ENCODE measurements around the gene NRGN. TPM values are rescaled to one million over a fixed set of nuclear protein-coding genes. Genes with fewer than 3 reads are reported as not detected.
"Not testable (repeated sequence)": the region's sequence is repeated elsewhere in the genome, so short reads cannot be mapped to it uniquely, and the experiment has no call there.

Gene NRGN
- total and polyA plus RNA-seq, 4 donors: 0.51 to 1.7 (median 1.6) TPM; not detected in 1

DNA sequence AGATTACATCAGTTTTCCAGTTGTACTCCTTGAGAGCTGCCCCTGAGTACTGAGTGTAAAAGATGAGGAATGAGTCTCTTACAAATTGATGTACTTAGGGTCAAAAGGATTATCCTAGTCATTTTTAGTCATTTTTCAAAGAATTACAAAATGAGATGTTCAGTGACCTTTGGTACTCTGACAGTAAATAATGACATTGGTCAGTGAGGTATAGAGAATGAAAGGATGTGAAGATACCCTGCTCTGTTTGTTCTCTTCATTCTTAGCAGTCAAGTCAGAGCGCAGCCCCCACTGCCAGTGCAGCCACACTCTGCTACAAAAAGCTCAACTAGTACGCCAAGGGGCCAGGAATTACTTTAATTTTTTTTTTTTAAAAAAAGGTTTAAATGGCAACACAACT lies 26.4 kb downstream of the NRGN start:
- Histone ChIP-seq H3K36me3 (ENCODE audit: control insufficient read depth in 4 of 4, insufficient read depth in 3 of 4, low read depth in 1 of 4, low read length in 3 of 4) (peaks cover 0 to 6% (median 5%) of the 10 kb centered on the region in 4 donors), H3K27me3 (ENCODE audit: control insufficient read depth in 4 of 4, insufficient read depth in 4 of 4, low read length in 3 of 4) (peaks cover 0 to 2% (median 0%) of the 10 kb centered on the region in 4 donors), H3K27ac (ENCODE audit: low read depth in 1 of 2, low read length in 2 of 2) (no peak overlapping the region), H3K9ac (ENCODE audit: low read depth in 1 of 2, low read length in 2 of 2) (no peak overlapping the region), H3K4me3 (ENCODE audit: low read depth in 1 of 3, low read length in 3 of 3) (no peak overlapping the region), H3K9me3 (ENCODE audit: control insufficient read depth in 4 of 4, low read length in 3 of 4) (no peaks in the 10 kb centered on the region), H3K4me1 (ENCODE audit: control insufficient read depth in 4 of 4, insufficient read depth in 4 of 4, low read length in 3 of 4) (peaks cover 6 to 21% (median 11%) of the 10 kb centered on the region in 4 donors)
- no peak for DNase-seq (ENCODE audit: low spot score)
- no peak for TF ChIP-seq RXRA (IDR thresholded peaks at IDR 0.05)
- TF ChIP-seq, protein P1, sequence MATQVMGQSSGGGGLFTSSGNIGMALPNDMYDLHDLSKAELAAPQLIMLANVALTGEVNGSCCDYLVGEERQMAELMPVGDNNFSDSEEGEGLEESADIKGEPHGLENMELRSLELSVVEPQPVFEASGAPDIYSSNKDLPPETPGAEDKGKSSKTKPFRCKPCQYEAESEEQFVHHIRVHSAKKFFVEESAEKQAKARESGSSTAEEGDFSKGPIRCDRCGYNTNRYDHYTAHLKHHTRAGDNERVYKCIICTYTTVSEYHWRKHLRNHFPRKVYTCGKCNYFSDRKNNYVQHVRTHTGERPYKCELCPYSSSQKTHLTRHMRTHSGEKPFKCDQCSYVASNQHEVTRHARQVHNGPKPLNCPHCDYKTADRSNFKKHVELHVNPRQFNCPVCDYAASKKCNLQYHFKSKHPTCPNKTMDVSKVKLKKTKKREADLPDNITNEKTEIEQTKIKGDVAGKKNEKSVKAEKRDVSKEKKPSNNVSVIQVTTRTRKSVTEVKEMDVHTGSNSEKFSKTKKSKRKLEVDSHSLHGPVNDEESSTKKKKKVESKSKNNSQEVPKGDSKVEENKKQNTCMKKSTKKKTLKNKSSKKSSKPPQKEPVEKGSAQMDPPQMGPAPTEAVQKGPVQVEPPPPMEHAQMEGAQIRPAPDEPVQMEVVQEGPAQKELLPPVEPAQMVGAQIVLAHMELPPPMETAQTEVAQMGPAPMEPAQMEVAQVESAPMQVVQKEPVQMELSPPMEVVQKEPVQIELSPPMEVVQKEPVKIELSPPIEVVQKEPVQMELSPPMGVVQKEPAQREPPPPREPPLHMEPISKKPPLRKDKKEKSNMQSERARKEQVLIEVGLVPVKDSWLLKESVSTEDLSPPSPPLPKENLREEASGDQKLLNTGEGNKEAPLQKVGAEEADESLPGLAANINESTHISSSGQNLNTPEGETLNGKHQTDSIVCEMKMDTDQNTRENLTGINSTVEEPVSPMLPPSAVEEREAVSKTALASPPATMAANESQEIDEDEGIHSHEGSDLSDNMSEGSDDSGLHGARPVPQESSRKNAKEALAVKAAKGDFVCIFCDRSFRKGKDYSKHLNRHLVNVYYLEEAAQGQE (IDR thresholded peaks at IDR 0.05): no peak
- 96% methylated on average over 2 of the region's 2 CpGs for WGBS

DNA sequence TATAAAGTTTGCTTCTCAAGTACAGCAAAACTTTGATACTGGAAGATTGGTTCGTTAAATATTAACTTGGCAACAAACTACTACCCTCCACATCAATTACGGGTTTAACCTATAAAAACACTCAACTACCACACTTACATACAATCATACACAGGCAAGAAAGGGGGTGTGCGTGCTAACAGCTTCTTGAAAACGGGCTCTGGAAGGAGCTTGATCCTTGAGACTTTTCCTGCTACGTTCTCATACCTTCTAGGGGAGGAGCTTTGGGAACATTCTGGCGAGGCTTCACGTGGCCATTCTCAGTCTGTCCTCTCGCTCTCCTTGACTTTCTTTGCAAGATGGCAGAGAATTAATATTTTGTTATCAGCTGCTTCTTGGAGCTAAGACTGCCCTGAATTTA lies 29.2 kb downstream of the NRGN start:
- H3K9me3 ChIP-seq (ENCODE audit: control insufficient read depth in 4 of 4, low read length in 3 of 4): no peaks in the 10 kb centered on the region
- TF ChIP-seq NR2F2 (IDR thresholded peaks at IDR 0.05) (no peak), RAD21 (IDR thresholded peaks at IDR 0.05) (no peak), HNF4A (conservative IDR thresholded peaks at IDR 0.05) (no peak), EGR1 (IDR thresholded peaks at IDR 0.05; ENCODE audit: low read depth in 2 of 2) (no peak)
- H3K4me1 ChIP-seq (ENCODE audit: control insufficient read depth in 4 of 4, insufficient read depth in 4 of 4, low read length in 3 of 4): no peaks in the 10 kb centered on the region
- H3K27ac ChIP-seq (ENCODE audit: low read depth in 1 of 2, low read length in 2 of 2): no peak overlapping the region
- no peak for DNase-seq (ENCODE audit: low spot score)
- H3K36me3 ChIP-seq (ENCODE audit: control insufficient read depth in 4 of 4, insufficient read depth in 3 of 4, low read depth in 1 of 4, low read length in 3 of 4): peaks cover 0 to 9% (median 7%) of the 10 kb centered on the region in 4 donors
- H3K27me3 ChIP-seq (ENCODE audit: control insufficient read depth in 4 of 4, insufficient read depth in 4 of 4, low read length in 3 of 4): no peaks in the 10 kb centered on the region
- no peak overlapping the region for H3K9ac ChIP-seq (ENCODE audit: low read depth in 1 of 2, low read length in 2 of 2)
- H3K4me3 ChIP-seq (ENCODE audit: low read depth in 1 of 3, low read length in 3 of 3): no peak overlapping the region
- WGBS: 87% methylated on average over 8 of the region's 8 CpGs

DNA sequence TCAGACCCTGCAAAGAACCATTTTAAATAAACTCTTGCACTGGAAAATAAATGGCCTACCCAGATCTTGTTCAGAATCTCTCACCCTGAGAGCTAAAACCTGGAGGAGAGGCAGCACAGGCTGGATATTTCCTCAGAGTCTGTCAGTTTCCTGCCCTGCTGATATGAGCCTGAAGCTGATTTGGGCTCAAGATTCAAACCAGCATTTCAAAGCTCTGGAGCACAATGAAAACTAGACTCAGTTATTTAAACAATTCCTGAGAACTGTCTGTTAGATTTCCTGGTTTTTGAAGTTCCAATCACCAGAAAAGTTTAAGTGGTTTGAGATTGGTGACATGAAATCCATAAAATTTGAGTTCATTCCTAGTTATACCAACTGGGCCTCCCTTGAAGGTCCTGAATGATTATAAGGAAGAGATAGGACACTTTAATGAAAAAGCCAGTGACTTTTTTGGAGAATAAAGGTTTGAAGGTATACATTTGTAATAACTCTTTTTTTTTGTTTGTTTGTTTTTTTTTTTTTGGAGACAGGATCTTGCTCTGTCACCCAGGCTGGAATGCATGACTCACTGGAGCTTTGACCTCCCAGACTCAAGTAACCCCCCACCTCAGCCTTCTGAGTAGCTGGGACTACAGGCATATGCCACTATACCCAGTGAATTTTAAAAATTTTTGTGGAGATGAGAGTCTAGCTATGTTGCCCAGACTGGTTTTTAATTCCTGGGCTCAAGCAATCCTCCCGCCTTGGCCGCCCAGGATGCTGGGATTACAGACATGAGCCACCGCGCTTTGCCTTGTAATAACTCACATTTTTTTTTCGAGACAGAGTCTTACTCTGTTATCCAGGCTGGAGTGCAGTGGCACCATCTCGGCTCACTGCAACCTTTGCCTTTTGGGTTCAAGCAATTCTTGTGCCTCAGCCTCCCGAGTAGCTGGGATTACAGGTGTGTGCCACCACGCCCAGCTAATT lies 30.3 kb downstream of the NRGN start:
- no peak for DNase-seq (ENCODE audit: low spot score)
- Histone ChIP-seq H3K9ac (ENCODE audit: low read depth in 1 of 2, low read length in 2 of 2) (no peak overlapping the region), H3K4me3 (ENCODE audit: low read depth in 1 of 3, low read length in 3 of 3) (no peak overlapping the region), H3K27ac (ENCODE audit: low read depth in 1 of 2, low read length in 2 of 2) (no peak overlapping the region), H3K4me1 (ENCODE audit: control insufficient read depth in 4 of 4, insufficient read depth in 4 of 4, low read length in 3 of 4) (no peaks in the 10 kb centered on the region), H3K27me3 (ENCODE audit: control insufficient read depth in 4 of 4, insufficient read depth in 4 of 4, low read length in 3 of 4) (no peaks in the 10 kb centered on the region), H3K9me3 (ENCODE audit: control insufficient read depth in 4 of 4, low read length in 3 of 4) (no peaks in the 10 kb centered on the region), H3K36me3 (ENCODE audit: control insufficient read depth in 4 of 4, insufficient read depth in 3 of 4, low read depth in 1 of 4, low read length in 3 of 4) (peaks cover 0 to 9% (median 7%) of the 10 kb centered on the region in 4 donors)
- WGBS: 97% methylated on average over 8 of the region's 8 CpGs
- TF ChIP-seq, protein P1 (IDR thresholded peaks at IDR 0.05): no peak
- peak in 1 of 2 donors; percentile 33 for TF ChIP-seq JUND (IDR thresholded peaks at IDR 0.05)

DNA sequence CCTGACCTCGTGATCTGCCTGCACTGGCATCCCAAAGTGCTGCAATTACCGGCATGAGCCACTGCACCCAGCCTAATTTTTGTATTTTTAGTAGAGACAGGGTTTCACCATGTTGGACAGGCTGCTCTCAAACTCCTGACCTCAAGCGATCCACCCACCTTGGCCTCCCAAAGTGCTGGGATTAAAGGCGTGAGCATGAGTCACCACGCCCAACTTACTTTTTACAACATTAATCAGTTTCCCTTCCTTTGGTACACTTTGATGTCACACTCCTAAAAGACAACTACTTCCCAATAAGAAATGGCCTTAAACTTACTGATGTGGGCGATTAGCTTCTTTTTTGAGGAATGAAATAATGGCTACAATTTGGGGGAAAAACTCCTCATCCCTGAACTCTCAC lies 31.2 kb downstream of the NRGN start:
- H3K9ac ChIP-seq (ENCODE audit: low read depth in 1 of 2, low read length in 2 of 2); H3K4me1 ChIP-seq (ENCODE audit: control insufficient read depth in 4 of 4, insufficient read depth in 4 of 4, low read length in 3 of 4); H3K27ac ChIP-seq (ENCODE audit: low read depth in 1 of 2, low read length in 2 of 2); H3K9me3 ChIP-seq (ENCODE audit: control insufficient read depth in 4 of 4, low read length in 3 of 4); H3K4me3 ChIP-seq (ENCODE audit: low read depth in 1 of 3, low read length in 3 of 3); H3K36me3 ChIP-seq (ENCODE audit: control insufficient read depth in 4 of 4, insufficient read depth in 3 of 4, low read depth in 1 of 4, low read length in 3 of 4); H3K27me3 ChIP-seq (ENCODE audit: control insufficient read depth in 4 of 4, insufficient read depth in 4 of 4, low read length in 3 of 4); DNase-seq (ENCODE audit: low spot score): not testable (repeated sequence)
- 94% methylated on average over 6 of the region's 6 CpGs for WGBS

All from liver (tissue), 9 donors.